Hematopoietic multipotent progenitor cell treated with erythropoietin and hydrocortisone succinate and interleukin-3 and kit ligand, for 8 days (in vitro differentiated cells): Measurements from ENCODE around the gene OR6K2.
"Not testable (repeated sequence)": the region's sequence is repeated elsewhere in the genome, so short reads cannot be mapped to it uniquely, and the experiment has no call there.

Experiments
- DNase-seq: peaks from one replicate; pipeline ENCODE4 v3.0.0-alpha.2; 2015

OR6K2 gene

DNA sequence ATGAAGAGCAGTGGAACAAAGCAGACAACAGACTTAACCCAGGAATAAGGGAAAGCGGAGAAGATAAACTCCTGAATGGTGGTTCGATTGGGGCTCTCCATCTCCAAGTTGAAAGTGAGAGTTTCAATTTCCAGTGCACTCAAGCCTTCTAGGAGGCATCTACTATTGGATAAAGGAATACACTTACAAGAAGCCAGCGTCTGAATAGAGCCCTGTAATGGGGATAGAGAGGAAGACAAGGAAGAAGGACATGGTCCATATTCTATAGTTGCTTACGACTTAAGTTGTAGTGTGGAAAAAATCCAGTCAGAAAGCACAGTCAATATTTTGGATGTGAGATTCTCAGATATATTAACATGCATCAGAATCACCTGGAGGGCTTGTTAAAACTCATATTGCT is at the start of gene OR6K2:
OR6K2 (minus strand) TSS at position 101 of the 400 bp plus-strand sequence; CDS start at position 101, 0 bp downstream.
- no peak for DNase-seq

- no peak for DNase-seq
Observed at GRCh38 chr1:158735848-158736247, 35.4 kb upstream of the OR6K2 start.

DNA sequence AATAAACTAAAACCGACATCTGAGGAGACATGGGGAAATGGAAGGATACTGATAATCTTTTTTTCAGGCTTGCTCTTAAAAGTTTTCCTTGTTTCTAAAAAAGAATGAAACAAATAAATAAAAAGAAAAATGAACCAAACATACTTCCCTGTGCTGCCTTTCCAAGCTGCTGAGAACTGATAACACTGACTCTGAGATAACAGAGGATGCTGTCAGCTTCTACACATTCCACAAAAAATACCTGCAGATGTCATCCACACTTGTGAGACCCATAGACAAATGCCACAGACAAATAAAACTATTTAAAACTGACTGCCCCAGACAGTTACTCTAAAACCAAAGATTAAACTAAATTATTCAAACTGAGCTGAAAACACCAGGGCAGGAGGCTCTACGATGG is 32.1 kb upstream of the OR6K2 start:
- peak; percentile 60 for DNase-seq

DNA sequence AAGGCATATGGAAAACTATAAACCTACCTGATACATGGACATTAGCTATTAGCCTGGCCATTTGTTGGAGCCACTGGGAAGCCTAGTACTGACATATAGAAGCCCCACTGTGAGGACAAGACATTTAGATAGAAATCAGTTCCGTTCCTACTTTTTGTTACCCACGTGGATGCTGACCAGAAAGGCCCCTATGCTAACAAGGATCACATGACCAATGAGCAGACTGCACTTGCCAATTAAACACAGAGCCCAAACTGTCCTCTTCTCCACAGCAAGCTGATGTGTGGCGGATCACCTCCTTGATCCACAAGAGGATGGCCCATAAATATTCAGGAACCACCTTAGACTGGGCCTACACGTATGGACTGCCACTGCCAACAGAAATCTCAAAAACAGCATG is 31.3 kb upstream of the OR6K2 start:
- no peak for DNase-seq

GRCh38 chr1:158730453-158730852 is 30.0 kb upstream of the OR6K2 start:
- no peak for DNase-seq

- DNase-seq: no peak
Observed at GRCh38 chr1:158728510-158729225, 28.2 kb upstream of the OR6K2 start.

GRCh38 chr1:158724442-158724841 is 24.0 kb upstream of the OR6K2 start:
- no peak for DNase-seq

- no peak for DNase-seq
Observed at GRCh38 chr1:158720620-158721019, 20.2 kb upstream of the OR6K2 start, which contains the start of gene OR6K3. TSS of gene OR6K3 (minus strand) at chr1:158720720. CDS start at chr1:158718115, 2,605 bp downstream.

GRCh38 chr1:158719664-158720063 is 19.2 kb upstream of the OR6K2 start:
- no peak for DNase-seq

- no peak for DNase-seq
Observed at GRCh38 chr1:158717344-158717743, 16.9 kb upstream of the OR6K2 start.

DNA sequence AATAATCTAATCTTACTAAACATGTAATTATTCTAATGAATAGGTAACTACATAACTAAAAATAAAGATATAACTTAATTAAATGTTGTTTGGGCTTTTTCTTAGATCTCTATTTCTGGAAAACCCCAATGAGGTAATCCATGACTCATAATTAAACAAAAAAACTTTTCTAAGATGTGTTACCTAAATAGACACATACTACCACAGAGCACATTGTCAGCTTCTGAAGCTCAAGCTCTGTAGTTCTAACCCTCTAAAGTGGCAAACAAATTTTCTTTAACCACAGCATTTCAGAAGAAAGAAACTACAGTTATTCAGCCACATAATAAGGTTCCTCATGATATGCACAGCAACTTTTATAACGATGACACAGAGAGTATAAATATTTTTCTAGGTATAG is 15.9 kb upstream of the OR6K2 start:
- no peak for DNase-seq

- DNase-seq: no peak
Observed at GRCh38 chr1:158714754-158715153, 14.3 kb upstream of the OR6K2 start.

DNA sequence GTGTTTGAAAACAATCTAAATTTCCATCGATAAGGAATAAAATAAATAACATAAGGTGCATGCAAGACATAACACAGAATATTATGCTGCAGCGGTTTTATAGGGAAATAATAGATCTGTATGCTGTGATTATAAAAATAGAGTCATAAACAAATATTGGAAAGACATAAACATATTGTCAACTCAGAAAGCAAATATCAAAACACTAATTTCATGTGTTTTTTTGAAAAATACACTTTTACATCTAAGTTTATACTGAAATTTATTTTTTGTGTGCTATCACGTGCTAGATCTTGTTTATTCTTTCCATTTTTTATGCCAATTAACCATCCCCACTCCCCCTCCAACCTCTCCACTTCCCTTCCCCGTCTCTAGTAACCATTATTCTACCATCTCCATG is 10.6 kb upstream of the OR6K2 start:
- DNase-seq: no peak

- no peak for DNase-seq
Observed at GRCh38 chr1:158706096-158706495, 5.6 kb upstream of the OR6K2 start.

DNA sequence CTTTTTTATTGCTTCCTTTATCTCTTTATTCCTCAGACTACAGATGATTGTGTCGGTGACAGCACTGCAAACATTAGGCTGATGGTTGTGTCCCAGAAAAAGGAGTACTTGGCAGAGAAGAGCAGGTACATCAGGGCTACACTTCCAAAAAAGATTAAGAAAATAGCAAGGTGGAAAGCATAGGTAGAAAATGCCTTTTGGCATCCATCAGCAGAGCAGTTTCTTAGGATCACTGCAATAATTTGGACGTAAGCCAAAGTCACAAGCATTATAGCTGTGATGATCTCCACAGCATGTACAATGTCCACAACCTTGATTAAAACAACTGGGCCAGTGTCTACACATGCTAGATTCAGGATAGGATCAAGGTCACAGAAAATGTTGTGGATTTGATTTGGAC is 5.9 kb downstream of the OR6K2 start:
- peak; percentile 59 for DNase-seq

GRCh38 chr1:158692356-158692755 is 8.1 kb downstream of the OR6K2 start:
- no peak for DNase-seq

DNA sequence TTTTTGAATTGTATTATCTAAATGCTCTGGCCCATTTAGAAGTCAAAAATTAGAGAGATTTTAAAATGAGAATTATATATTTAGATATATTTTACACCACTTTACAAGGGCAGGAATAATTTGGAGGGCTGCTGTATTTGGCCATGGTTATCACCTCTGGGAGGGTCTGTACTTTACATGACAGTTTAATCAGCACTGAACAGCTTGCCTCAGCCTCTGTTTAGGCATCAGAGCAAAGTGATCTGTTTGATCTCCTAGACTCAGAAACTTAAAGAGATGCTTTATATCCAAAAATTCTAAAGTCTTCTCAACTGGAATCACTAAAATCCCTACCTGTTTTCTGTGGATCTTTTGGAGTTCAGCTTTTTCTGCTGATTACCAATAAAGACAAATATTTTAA is 8.5 kb downstream of the OR6K2 start:
- DNase-seq: peak; percentile 96

DNA sequence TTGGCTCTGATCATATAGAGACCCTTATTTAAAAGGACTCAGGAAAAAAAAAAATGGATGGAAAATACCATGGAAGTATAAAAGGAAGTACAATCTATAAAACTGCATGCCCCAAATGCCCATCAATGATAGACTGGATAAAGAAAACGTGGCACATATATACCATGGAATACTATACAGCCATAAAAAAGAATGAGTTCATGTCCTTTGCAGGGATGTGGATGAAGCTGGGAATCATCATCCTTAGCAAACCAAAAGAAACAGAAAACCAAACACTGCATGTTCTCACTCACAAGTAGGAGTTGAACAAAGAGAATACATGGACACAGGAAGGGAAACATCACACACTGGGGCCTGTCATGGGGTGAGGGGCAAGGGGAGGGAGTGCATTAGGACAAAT is 9.3 kb downstream of the OR6K2 start:
- DNase-seq: not testable (repeated sequence)

- DNase-seq: no peak
Observed at GRCh38 chr1:158689875-158690274, 10.6 kb downstream of the OR6K2 start.

- peak; percentile 94 for DNase-seq
Observed at GRCh38 chr1:158689110-158689509, 11.3 kb downstream of the OR6K2 start.

DNA sequence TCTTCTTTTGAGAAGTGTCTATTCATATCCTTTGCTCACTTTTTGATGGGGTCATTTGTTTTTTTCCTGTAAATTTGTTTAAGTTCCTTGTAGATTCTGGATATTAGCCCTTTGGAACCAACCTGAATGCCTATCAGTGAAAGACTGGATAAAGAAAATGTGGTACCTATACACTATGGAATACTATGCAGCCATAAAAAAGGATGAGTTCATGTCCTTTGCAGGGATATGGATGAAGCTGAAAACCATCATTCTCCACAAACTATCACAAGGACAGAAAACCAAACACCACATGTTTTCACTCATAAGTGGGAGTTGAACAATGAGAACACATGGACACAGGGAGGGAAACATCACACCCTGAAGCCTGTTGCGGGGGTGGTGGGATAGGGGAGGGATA is 12.1 kb downstream of the OR6K2 start:
- not testable (repeated sequence) for DNase-seq

- DNase-seq: no peak
Observed at GRCh38 chr1:158687037-158687436, 13.4 kb downstream of the OR6K2 start.

DNA sequence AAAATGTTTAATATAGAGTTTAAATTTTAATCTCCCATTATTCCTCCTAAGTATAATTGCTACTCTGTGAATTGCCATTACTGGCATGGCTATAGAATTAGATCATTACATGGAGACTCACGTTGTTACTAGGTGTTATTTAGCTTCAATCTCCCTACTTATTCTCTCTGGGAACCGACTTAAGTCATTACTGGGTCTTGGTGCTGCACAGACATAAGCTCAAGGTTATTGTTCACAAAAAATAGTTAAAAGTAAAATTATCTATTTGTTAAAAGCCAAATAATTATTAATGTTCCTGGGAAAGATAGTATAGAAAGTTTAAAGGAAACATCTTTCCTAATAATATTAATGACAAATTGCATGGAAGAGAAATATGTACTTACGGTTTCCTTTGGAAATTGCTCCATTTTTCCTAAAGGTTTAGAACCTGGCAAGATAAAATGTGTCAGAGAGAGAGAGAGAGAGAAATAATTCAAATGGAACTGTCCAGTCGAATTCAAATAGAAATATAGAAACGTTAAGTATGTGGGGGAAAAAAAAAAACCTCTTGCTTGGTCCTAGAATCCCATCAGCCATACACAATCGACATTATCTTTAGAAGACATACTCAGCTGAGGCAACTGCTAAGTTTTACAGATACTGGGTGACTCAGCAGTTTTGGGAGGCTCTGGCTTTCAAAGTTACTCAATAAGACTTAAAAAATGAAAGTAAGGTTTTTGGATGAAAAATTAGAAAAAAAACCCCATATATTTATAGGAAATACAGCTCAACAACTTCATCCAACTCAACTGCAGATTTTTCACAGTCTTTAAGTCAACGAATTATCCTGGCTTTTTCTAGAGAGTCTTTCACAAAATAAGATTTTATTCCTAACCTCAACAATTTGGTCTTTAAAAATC is 14.1 kb downstream of the OR6K2 start, which contains the start of gene SPTA1:
SPTA1 (minus strand) TSS at position 605 of the 899 bp plus-strand sequence; CDS start at position 407, 198 bp downstream.
- DNase-seq: peak; percentile 98

- peak; percentile 64 for DNase-seq
Observed at GRCh38 chr1:158685085-158685484, 15.4 kb downstream of the OR6K2 start.
